Nephron progenitor cell (in vitro differentiated cells): ENCODE results near the gene TIAL1.

ENCODE experiments used
- DNase-seq: peaks from one replicate; pipeline ENCODE4 v3.0.0; 2021
- H3K27ac Mint-ChIP-seq: 2 replicates; pipeline ENCODE4 v1.8.0; 2021; ENCODE audit warnings: mild to moderate bottlenecking, moderate library complexity, mixed read lengths
- H3K27me3 Mint-ChIP-seq: 2 replicates; pipeline ENCODE4 v1.8.0; 2021; ENCODE audit warnings: mild to moderate bottlenecking, low read depth, mixed read lengths; ENCODE audit not compliant: poor library complexity
- H3K36me3 Mint-ChIP-seq: 2 replicates; pipeline ENCODE4 v1.8.0; 2021; ENCODE audit warnings: low read depth, mixed read lengths
- H3K4me1 Mint-ChIP-seq: 2 replicates; pipeline ENCODE4 v1.8.0; 2021; ENCODE audit warnings: mixed read lengths
- H3K4me3 Mint-ChIP-seq: 2 replicates; pipeline ENCODE4 v1.8.0; 2021; ENCODE audit warnings: mild to moderate bottlenecking, moderate library complexity, mixed read lengths
- H3K9me3 Mint-ChIP-seq: 2 replicates; pipeline ENCODE4 v1.8.0; 2021; ENCODE audit warnings: mild to moderate bottlenecking, moderate library complexity, mixed read lengths
- TF ChIP-seq, protein P1 (sequence below): fragments of 200-600 bp; sonication (generic); IDR thresholded peaks from 2 replicates; pipeline ENCODE4 v1.5.0; 2021; ENCODE audit warnings: antibody characterized with exemption

The TIAL1 gene

GRCh38 chr10:119525116-119525515 is 71.6 kb downstream of the TIAL1 start:
- no peaks in the 10 kb centered on the region for H3K9me3 Mint-ChIP-seq
- H3K4me1 Mint-ChIP-seq = peaks cover 11% of the 10 kb centered on the region
- peaks cover 15% of the 10 kb centered on the region for H3K27me3 Mint-ChIP-seq
- DNase-seq = no peak
- H3K36me3 Mint-ChIP-seq = no peaks in the 10 kb centered on the region
- no peak overlapping the region for H3K4me3 Mint-ChIP-seq
- H3K27ac Mint-ChIP-seq = no peak overlapping the region
- TF ChIP-seq, protein P1, sequence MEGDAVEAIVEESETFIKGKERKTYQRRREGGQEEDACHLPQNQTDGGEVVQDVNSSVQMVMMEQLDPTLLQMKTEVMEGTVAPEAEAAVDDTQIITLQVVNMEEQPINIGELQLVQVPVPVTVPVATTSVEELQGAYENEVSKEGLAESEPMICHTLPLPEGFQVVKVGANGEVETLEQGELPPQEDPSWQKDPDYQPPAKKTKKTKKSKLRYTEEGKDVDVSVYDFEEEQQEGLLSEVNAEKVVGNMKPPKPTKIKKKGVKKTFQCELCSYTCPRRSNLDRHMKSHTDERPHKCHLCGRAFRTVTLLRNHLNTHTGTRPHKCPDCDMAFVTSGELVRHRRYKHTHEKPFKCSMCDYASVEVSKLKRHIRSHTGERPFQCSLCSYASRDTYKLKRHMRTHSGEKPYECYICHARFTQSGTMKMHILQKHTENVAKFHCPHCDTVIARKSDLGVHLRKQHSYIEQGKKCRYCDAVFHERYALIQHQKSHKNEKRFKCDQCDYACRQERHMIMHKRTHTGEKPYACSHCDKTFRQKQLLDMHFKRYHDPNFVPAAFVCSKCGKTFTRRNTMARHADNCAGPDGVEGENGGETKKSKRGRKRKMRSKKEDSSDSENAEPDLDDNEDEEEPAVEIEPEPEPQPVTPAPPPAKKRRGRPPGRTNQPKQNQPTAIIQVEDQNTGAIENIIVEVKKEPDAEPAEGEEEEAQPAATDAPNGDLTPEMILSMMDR = no peak

GRCh38 chr10:119524720-119525070 is 72.1 kb downstream of the TIAL1 start:
- H3K27ac Mint-ChIP-seq = no peak overlapping the region
- H3K4me3 Mint-ChIP-seq = no peak overlapping the region
- TF ChIP-seq, protein P1 = no peak
- peaks cover 16% of the 10 kb centered on the region for H3K27me3 Mint-ChIP-seq
- H3K4me1 Mint-ChIP-seq = peaks cover 15% of the 10 kb centered on the region
- no peaks in the 10 kb centered on the region for H3K36me3 Mint-ChIP-seq
- no peaks in the 10 kb centered on the region for H3K9me3 Mint-ChIP-seq
- DNase-seq = no peak

DNA sequence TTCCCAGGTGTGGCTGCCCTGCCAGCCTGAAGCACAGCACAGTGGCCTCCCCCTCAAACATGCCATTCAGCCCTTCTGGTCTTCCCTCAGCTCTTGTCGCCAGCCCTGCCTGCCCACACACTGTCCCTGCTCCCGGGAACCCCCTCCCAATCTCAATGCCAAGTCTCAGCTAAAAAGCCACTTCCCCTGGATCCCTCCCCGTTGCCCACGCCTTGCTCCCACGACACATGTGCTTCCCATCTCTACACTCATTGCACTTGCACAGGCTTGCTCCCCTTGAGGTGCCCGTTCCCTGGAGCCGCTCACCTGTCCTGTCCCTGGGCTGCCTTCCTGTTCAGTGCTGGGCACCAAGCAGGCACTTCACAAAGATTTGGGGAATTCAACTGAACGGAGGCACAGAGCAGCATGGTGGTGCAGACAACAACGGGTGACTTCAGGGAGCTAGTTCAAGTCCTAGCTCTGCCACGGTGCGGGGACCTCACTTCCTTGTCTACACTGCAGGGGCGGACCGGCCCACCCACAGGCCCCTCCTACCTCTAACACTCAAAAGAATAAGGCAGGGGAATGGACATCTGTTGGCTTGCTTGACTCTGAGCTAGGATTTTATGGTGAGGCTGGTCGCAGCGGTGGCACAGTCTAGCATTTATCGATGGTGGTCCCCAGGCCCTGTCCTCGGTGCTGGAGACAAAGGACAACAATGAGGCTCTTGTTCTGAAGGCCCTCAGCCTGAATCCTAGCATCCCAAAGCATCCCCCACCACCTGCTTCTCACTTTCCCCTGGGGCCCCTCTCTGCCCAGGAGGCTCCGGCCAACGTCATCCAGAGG is 72.7 kb downstream of the TIAL1 start:
- H3K4me3 Mint-ChIP-seq = no peak overlapping the region
- H3K4me1 Mint-ChIP-seq = peaks cover 21% of the 10 kb centered on the region
- no peaks in the 10 kb centered on the region for H3K9me3 Mint-ChIP-seq
- no peak for DNase-seq
- H3K27ac Mint-ChIP-seq = no peak overlapping the region
- no peaks in the 10 kb centered on the region for H3K36me3 Mint-ChIP-seq
- peaks cover 21% of the 10 kb centered on the region for H3K27me3 Mint-ChIP-seq
- TF ChIP-seq, protein P1 = no peak
